IMR-90 (cell line): Measurements from ENCODE around the gene ZNF423. TPM values are rescaled to one million over a fixed set of nuclear protein-coding genes. Genes with fewer than 3 reads are reported as not detected.

Experiments used
- ATAC-seq: fragments of 200-7000 bp; cut with Tn5 transposase; 2 replicates; pipeline ENCODE4 v1.9.1; 2020; ENCODE audit warnings: low read depth, mild to moderate bottlenecking, moderate library complexity
- BruUV-seq: library from RNA; stranded (reverse); fragments of 400-500 nt; replicated peaks from 2 replicates; lab custom pipeline; 2021; lab: Mats Ljungman, UMichigan
- CTCF ChIA-PET: fragments of 300-600 bp; formaldehyde crosslinking; extraction: SDS; loops from one replicate; lab custom pipeline; 2021; ENCODE audit warnings: antibody characterized with exemption; lab: Yijun Ruan, JAX
- POLR2A ChIA-PET: fragments of 300-600 bp; sonication (Branson Sonifier 250); formaldehyde crosslinking; loops from one replicate; lab custom pipeline; 2022; ENCODE audit warnings: antibody characterized with exemption; ENCODE audit not compliant: unreplicated experiment; lab: Charles Lee
- DNase-seq: peaks from one replicate; pipeline ENCODE4 v3.0.0; 2013
- H2AFZ ChIP-seq: replicated peaks from 2 replicates; pipeline ENCODE3; 2013; ENCODE audit warnings: low read length, mild to moderate bottlenecking; ENCODE audit not compliant: poor library complexity
- H2AK5ac ChIP-seq: 2 replicates; pipeline ENCODE4 v1.6.1; 2013; ENCODE audit warnings: low read depth, low read length, inconsistent platforms
- H2AK9ac ChIP-seq: replicated peaks from 2 replicates; pipeline ENCODE3; 2013; ENCODE audit warnings: mild to moderate bottlenecking, low read depth, low read length, moderate library complexity; ENCODE audit not compliant: poor library complexity
- H2BK120ac ChIP-seq: 2 replicates; pipeline ENCODE4 v1.6.1; 2013; ENCODE audit warnings: low read depth, low read length, inconsistent platforms
- H2BK15ac ChIP-seq: 3 replicates; pipeline ENCODE4 v1.6.1; 2013; ENCODE audit warnings: low read depth, low read length, inconsistent platforms
- H2BK20ac ChIP-seq: 2 replicates; pipeline ENCODE4 v1.6.1; 2013; ENCODE audit warnings: low read depth, mild to moderate bottlenecking, inconsistent platforms, low read length, moderate library complexity
- H2BK5ac ChIP-seq: 2 replicates; pipeline ENCODE4 v1.6.1; 2013; ENCODE audit warnings: mild to moderate bottlenecking, low read depth, low read length, inconsistent platforms; ENCODE audit not compliant: poor library complexity, severe bottlenecking
- H3K14ac ChIP-seq: replicated peaks from 2 replicates; pipeline ENCODE4 v1.6.1; 2013; ENCODE audit warnings: low read depth, low read length, inconsistent platforms
- H3K18ac ChIP-seq: 2 replicates; pipeline ENCODE4 v1.6.1; 2013; ENCODE audit warnings: low read depth, low read length, control low read depth
- H3K23ac ChIP-seq: 2 replicates; pipeline ENCODE4 v1.6.1; 2013; ENCODE audit warnings: low read depth, low read length, inconsistent platforms
- H3K27ac ChIP-seq: 2 replicates; pipeline ENCODE4 v1.5.1; 2013; ENCODE audit warnings: mild to moderate bottlenecking, control low read depth, low read length; ENCODE audit not compliant: insufficient read depth
- H3K27me3 ChIP-seq: 2 replicates; pipeline ENCODE4 v1.6.1; 2013; ENCODE audit warnings: low read length; ENCODE audit not compliant: control insufficient read depth, insufficient read depth
- H3K36me3 ChIP-seq: 2 replicates; pipeline ENCODE4 v1.6.1; 2013; ENCODE audit warnings: low read length, mixed read lengths; ENCODE audit not compliant: control insufficient read depth, insufficient read depth
- H3K4ac ChIP-seq: 2 replicates; pipeline ENCODE4 v1.6.1; 2013; ENCODE audit warnings: low read depth, low read length, inconsistent platforms
- H3K4me1 ChIP-seq: 2 replicates; pipeline ENCODE4 v1.6.1; 2013; ENCODE audit warnings: low read length, mixed read lengths; ENCODE audit not compliant: control insufficient read depth, insufficient read depth
- H3K4me2 ChIP-seq: 2 replicates; pipeline ENCODE4 v1.6.1; 2013; ENCODE audit warnings: low read depth, mild to moderate bottlenecking, control low read depth, low read length, moderate library complexity
- H3K4me3 ChIP-seq: 2 replicates; pipeline ENCODE4 v1.5.1; 2013; ENCODE audit warnings: low read depth, mild to moderate bottlenecking, control low read depth, low read length, moderate library complexity; ENCODE audit not compliant: insufficient read depth
- H3K56ac ChIP-seq: 2 replicates; pipeline ENCODE4 v1.6.1; 2013; ENCODE audit warnings: low read length, inconsistent platforms; ENCODE audit not compliant: insufficient read depth; ENCODE audit errors: extremely low read depth
- H3K79me1 ChIP-seq, 2 experiments: 2 replicates each; pipeline ENCODE4 v1.6.1; 2013; ENCODE audit warnings: low read length in 2 of 2, inconsistent platforms in 1 of 2, low read depth in 1 of 2
- H3K9ac ChIP-seq: 2 replicates; pipeline ENCODE4 v1.6.1; 2013; ENCODE audit warnings: low read depth, low read length, control low read depth
- H3K9me1 ChIP-seq: 2 replicates; pipeline ENCODE4 v1.6.1; 2013; ENCODE audit warnings: low read length, inconsistent platforms; ENCODE audit not compliant: insufficient read depth
- H3K9me3 ChIP-seq: 2 replicates; pipeline ENCODE4 v1.6.1; 2013; ENCODE audit warnings: low read length; ENCODE audit not compliant: control insufficient read depth, insufficient read depth
- H4K20me1 ChIP-seq: 2 replicates; pipeline ENCODE4 v1.6.1; 2013; ENCODE audit warnings: low read length, inconsistent platforms; ENCODE audit not compliant: insufficient read depth
- H4K5ac ChIP-seq: 2 replicates; pipeline ENCODE4 v1.6.1; 2013; ENCODE audit warnings: mild to moderate bottlenecking, low read depth, low read length, control low read depth
- H4K8ac ChIP-seq, 2 experiments: 2 replicates each; pipeline ENCODE4 v1.6.1; 2013; ENCODE audit warnings: low read depth in 2 of 2, low read length in 2 of 2, control low read depth in 1 of 2, inconsistent platforms in 1 of 2
- H4K91ac ChIP-seq: 2 replicates; pipeline ENCODE4 v1.6.1; 2013; ENCODE audit warnings: low read depth, low read length, inconsistent platforms; ENCODE audit not compliant: insufficient read depth
- NFE2L2 ChIP-seq: fragments of 150-350 bp; IDR thresholded peaks from 2 replicates; pipeline ENCODE4 v1.6.1; 2016; ENCODE audit warnings: low read depth, mild to moderate bottlenecking, low read length
- RAD21 ChIP-seq: IDR thresholded peaks from 2 replicates; pipeline ENCODE4 v1.6.1; 2012; ENCODE audit warnings: low read length, improper control_type of control experiment
- SMC3 ChIP-seq: fragments of 150-350 bp; IDR thresholded peaks from 2 replicates; pipeline ENCODE4 v1.6.1; 2016; ENCODE audit warnings: low read depth, mild to moderate bottlenecking, antibody characterized with exemption, low read length, moderate library complexity
- WGBS, 2 experiments: methylation state at CpG; one replicate each; pipeline versions ENCODE4 v1.1.5 to v1.1.7; 2013; ENCODE audit warnings: missing lambda C conversion rate in 2 of 2; ENCODE audit not compliant: insufficient read length in 1 of 2; ENCODE audit errors: extremely low coverage in 2 of 2; 5-methylcytosine and 5-hydroxymethylcytosine counted together
- dilution Hi-C: fragments of 300-500 bp; cut with HindIII; formaldehyde crosslinking; loops from one replicate; pipeline ENCODE4 v1.14.3; 2018; ENCODE audit warnings: low sequenced_read_pairs; ENCODE audit not compliant: unreplicated experiment
- in situ Hi-C: fragments of 300-500 bp; cut with MboI; formaldehyde crosslinking; loops from 3 replicates; pipeline ENCODE4 v1.14.3; 2019; ENCODE audit warnings: low sequenced_read_pairs, inconsistent platforms, mixed read lengths
- intact Hi-C: fragments of 100-400 bp; cut with micrococcal nuclease; formaldehyde crosslinking; loops from 2 replicates; pipeline ENCODE4 v1.10.0; 2022
- polyA plus RNA-seq, 3 experiments: library from polyadenylated mRNA; depleted of rRNA; stranded (reverse); fragments of >200 nt; gene quantifications; 2 replicates each; pipeline ENCODE4 v1.2.3, GENCODE V29; 2012; ENCODE audit warnings: low replicate concordance in 1 of 3
- total RNA-seq: library from RNA; depleted of rRNA; stranded (reverse); fragments of >200 nt; gene quantifications from 2 replicates; pipeline ENCODE4 v1.2.3, GENCODE V29; 2012
- TF ChIP-seq, protein P1 (sequence below): fragments of 150-350 bp; IDR thresholded peaks from 2 replicates; pipeline ENCODE4 v1.6.1; 2016; ENCODE audit warnings: low read depth, mild to moderate bottlenecking, low read length, moderate library complexity, borderline replicate concordance

ZNF423 gene
- total and polyA plus RNA-seq, 2 of the 4 experiments (the other 2 are of a cell fraction), result under 0.01 to 0.10 TPM

DNA sequence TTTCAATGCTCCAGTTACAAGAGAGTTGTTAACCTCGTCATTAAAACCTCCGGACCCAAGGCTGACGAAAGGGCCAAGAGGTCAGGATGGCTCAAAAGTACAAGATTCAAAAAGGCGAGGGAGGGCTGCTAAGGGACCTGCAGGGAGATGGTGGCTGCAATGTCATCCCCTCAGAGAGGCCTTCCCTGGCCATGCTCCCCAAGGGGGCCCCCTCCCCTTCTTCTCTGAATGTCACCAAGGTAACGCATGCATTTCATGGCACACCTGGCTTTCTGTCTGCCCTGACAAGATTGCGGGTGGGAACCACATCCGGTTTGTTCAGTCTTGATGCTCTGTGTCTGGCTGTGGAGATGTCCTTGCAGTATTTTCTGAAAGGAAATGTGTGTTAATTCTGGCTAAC lies 392.4 kb downstream of the ZNF423 start:
- CTCF ChIA-PET, result no interaction called here
- no TSS peak for BruUV-seq
- Histone ChIP-seq H2AFZ (no peak overlapping the region), H3K4me2 (no peak overlapping the region), H2AK9ac (no peak overlapping the region), H3K9me3 (no peaks in the 10 kb centered on the region), H3K4ac (no peak overlapping the region), H2BK5ac (no peak overlapping the region), H2BK20ac (no peak overlapping the region), H2BK120ac (no peak overlapping the region), H3K79me1 (no peaks in the 10 kb centered on the region), H3K23ac (no peak overlapping the region), H3K36me3 (no peaks in the 10 kb centered on the region), H3K9ac (no peak overlapping the region), H3K4me3 (no peak overlapping the region), H3K27ac (no peak overlapping the region), H3K18ac (no peak overlapping the region), H2BK15ac (no peak overlapping the region), H4K5ac (no peak overlapping the region), H4K8ac (no peak overlapping the region), H3K56ac (no peak overlapping the region), H3K9me1 (no peaks in the 10 kb centered on the region), H3K27me3 (peaks cover 6% of the 10 kb centered on the region; the same call in 1 of the 2 replicates), H4K20me1 (no peaks in the 10 kb centered on the region), H3K4me1 (no peaks in the 10 kb centered on the region), H2AK5ac (no peak overlapping the region), H4K91ac (no peak overlapping the region), H3K14ac (no peak overlapping the region)
- dilution Hi-C loops (no loop called here), intact Hi-C loops (no loop called here), in situ Hi-C loops (no loop called here)
- no peak for DNase-seq
- WGBS, 2 experiments, result 51% methylated on average over 4 of the region's 7 CpGs; no CpG with 5 or more reads in 1 of the 2 experiments
- no peak for TF ChIP-seq SMC3
- no peak for TF ChIP-seq RAD21
- TF ChIP-seq, protein P1, sequence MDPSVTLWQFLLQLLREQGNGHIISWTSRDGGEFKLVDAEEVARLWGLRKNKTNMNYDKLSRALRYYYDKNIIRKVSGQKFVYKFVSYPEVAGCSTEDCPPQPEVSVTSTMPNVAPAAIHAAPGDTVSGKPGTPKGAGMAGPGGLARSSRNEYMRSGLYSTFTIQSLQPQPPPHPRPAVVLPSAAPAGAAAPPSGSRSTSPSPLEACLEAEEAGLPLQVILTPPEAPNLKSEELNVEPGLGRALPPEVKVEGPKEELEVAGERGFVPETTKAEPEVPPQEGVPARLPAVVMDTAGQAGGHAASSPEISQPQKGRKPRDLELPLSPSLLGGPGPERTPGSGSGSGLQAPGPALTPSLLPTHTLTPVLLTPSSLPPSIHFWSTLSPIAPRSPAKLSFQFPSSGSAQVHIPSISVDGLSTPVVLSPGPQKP, result no peak
- no peak for TF ChIP-seq NFE2L2
- POLR2A ChIA-PET, result no interaction called here
- no peak for ATAC-seq
